Liver (tissue), 9 donors: ENCODE results near the gene HIGD1A. TPM values are rescaled to one million over a fixed set of nuclear protein-coding genes. Genes with fewer than 3 reads are reported as not detected.

ENCODE experiments used
- DNase-seq: peaks from one replicate; pipeline ENCODE4 v3.0.0-alpha.2; 2017; ENCODE audit warnings: low spot score
- H3K27ac ChIP-seq, 2 donors: one replicate each; pipeline ENCODE4 v1.7.0; 2013; ENCODE audit warnings: inconsistent platforms in 2 of 2, low read length in 2 of 2, control low read depth in 1 of 2, low read depth in 1 of 2, mild to moderate bottlenecking in 1 of 2
- H3K27me3 ChIP-seq, 4 donors: one replicate each; pipeline versions ENCODE4 v1.6.1 to v1.7.0; 2013; ENCODE audit warnings: low read length in 3 of 4, inconsistent platforms in 1 of 4, mild to moderate bottlenecking in 1 of 4, moderate library complexity in 1 of 4; ENCODE audit not compliant: control insufficient read depth in 4 of 4, insufficient read depth in 4 of 4
- H3K36me3 ChIP-seq, 4 donors: one replicate each; pipeline versions ENCODE4 v1.6.1 to v1.7.0; 2013; ENCODE audit warnings: low read length in 3 of 4, mild to moderate bottlenecking in 3 of 4, low read depth in 1 of 4, moderate library complexity in 1 of 4; ENCODE audit not compliant: control insufficient read depth in 4 of 4, insufficient read depth in 3 of 4
- H3K4me1 ChIP-seq, 4 donors: one replicate each; pipeline versions ENCODE4 v1.6.1 to v1.7.0; 2013; ENCODE audit warnings: low read length in 3 of 4, mild to moderate bottlenecking in 3 of 4, moderate library complexity in 1 of 4; ENCODE audit not compliant: control insufficient read depth in 4 of 4, insufficient read depth in 4 of 4
- H3K4me3 ChIP-seq, 3 donors: one replicate each; pipeline versions ENCODE4 v1.6.1 to v1.7.0; 2013; ENCODE audit warnings: low read length in 3 of 3, control low read depth in 1 of 3, low read depth in 1 of 3, mild to moderate bottlenecking in 1 of 3
- H3K9ac ChIP-seq, 2 donors: one replicate each; pipeline ENCODE4 v1.7.0; 2013; ENCODE audit warnings: low read length in 2 of 2, mild to moderate bottlenecking in 2 of 2, moderate library complexity in 2 of 2, control low read depth in 1 of 2, low read depth in 1 of 2
- H3K9me3 ChIP-seq, 4 donors: one replicate each; pipeline versions ENCODE4 v1.6.1 to v1.7.0; 2013; ENCODE audit warnings: low read length in 3 of 4; ENCODE audit not compliant: control insufficient read depth in 4 of 4
- ATF3 ChIP-seq: IDR thresholded peaks from 2 replicates; pipeline ENCODE4 v1.6.1; 2016; ENCODE audit warnings: antibody characterized with exemption
- CTCF ChIP-seq: fragments of 150-350 bp; IDR thresholded peaks from 2 replicates; pipeline ENCODE4 v1.5.1; 2017; ENCODE audit warnings: improper control_type of control experiment, low read depth, low read length; ENCODE audit not compliant: missing input control
- EGR1 ChIP-seq, 2 donors: IDR thresholded peaks; 2 replicates each; pipeline ENCODE4 v1.6.1; 2016 to 2018; ENCODE audit warnings: antibody characterized with exemption in 2 of 2, low read depth in 2 of 2
- FOXA1 ChIP-seq: IDR thresholded peaks from 2 replicates; pipeline ENCODE4 v1.6.1; 2016; ENCODE audit warnings: antibody characterized with exemption
- FOXA2 ChIP-seq: IDR thresholded peaks from 2 replicates; pipeline ENCODE4 v1.6.1; 2016; ENCODE audit warnings: antibody characterized with exemption
- GABPA ChIP-seq, 2 donors: IDR thresholded peaks in 1 of 2; conservative IDR thresholded peaks in 1 of 2; 2 replicates each; pipeline ENCODE4 v1.6.1; 2016; ENCODE audit warnings: antibody characterized with exemption in 2 of 2, mild to moderate bottlenecking in 1 of 2, moderate library complexity in 1 of 2
- HNF4G ChIP-seq: IDR thresholded peaks from 2 replicates; pipeline ENCODE4 v1.6.1; 2016; ENCODE audit warnings: antibody characterized with exemption
- JUND ChIP-seq, 2 donors: IDR thresholded peaks; 2 replicates each; pipeline ENCODE4 v1.6.1; 2016; ENCODE audit warnings: antibody characterized with exemption in 2 of 2
- MAX ChIP-seq: IDR thresholded peaks from 2 replicates; pipeline ENCODE4 v1.6.1; 2016; ENCODE audit warnings: antibody characterized with exemption
- NR2F2 ChIP-seq: IDR thresholded peaks from 2 replicates; pipeline ENCODE4 v1.6.1; 2016; ENCODE audit warnings: antibody characterized with exemption
- RAD21 ChIP-seq, 2 donors: IDR thresholded peaks; 2 replicates each; pipeline ENCODE4 v1.6.1; 2016; ENCODE audit warnings: antibody characterized with exemption in 2 of 2, mild to moderate bottlenecking in 2 of 2
- RXRA ChIP-seq, 2 donors: IDR thresholded peaks; 2 replicates each; pipeline ENCODE4 v1.6.1; 2017 to 2018; ENCODE audit warnings: antibody characterized with exemption in 2 of 2, mild to moderate bottlenecking in 1 of 2
- SP1 ChIP-seq: IDR thresholded peaks from 2 replicates; pipeline ENCODE4 v1.6.1; 2018; ENCODE audit warnings: antibody characterized with exemption, mild to moderate bottlenecking
- TAF1 ChIP-seq: conservative IDR thresholded peaks from 2 replicates; pipeline ENCODE4 v1.6.1; 2016; ENCODE audit warnings: antibody characterized with exemption, mild to moderate bottlenecking
- YY1 ChIP-seq: IDR thresholded peaks from 2 replicates; pipeline ENCODE4 v1.6.1; 2016; ENCODE audit warnings: antibody characterized with exemption, mild to moderate bottlenecking
- WGBS: extraction: QIAGEN DNeasy Blood & Tissue Kit; methylation state at CpG from one replicate; pipeline ENCODE4 v1.1.7; 2013; 5-methylcytosine and 5-hydroxymethylcytosine counted together
- polyA plus RNA-seq, 2 donors: library from polyadenylated mRNA; stranded (reverse) in 1 of 2; unstranded in 1 of 2; fragments of 200-250 nt in 1 of 2; fragments of >200 nt in 1 of 2; fragmentation: Nextera tagmentation in 1 of 2; extraction: Ambion mirVana in 1 of 2; gene quantifications; one replicate each; pipeline versions ENCODE4 v1.2.1 to v1.2.3, GENCODE V29; 2013 to 2015
- total RNA-seq, 2 donors: library from RNA; depleted of rRNA; stranded (reverse); fragments of >200 nt; gene quantifications; one replicate each; pipeline ENCODE4 v1.2.3, GENCODE V29; 2014
- TF ChIP-seq, protein P1 (sequence below): IDR thresholded peaks from 2 replicates; pipeline ENCODE4 v1.6.1; 2016; ENCODE audit warnings: antibody characterized with exemption
- donor health status: healthy.
- donor health status: healthy.
- donor health status: healthy.
- donor health status: healthy.
- donor health status: healthy.

The HIGD1A gene
- total and polyA plus RNA-seq, 4 donors: 117 to 256 (median 245) TPM

DNA sequence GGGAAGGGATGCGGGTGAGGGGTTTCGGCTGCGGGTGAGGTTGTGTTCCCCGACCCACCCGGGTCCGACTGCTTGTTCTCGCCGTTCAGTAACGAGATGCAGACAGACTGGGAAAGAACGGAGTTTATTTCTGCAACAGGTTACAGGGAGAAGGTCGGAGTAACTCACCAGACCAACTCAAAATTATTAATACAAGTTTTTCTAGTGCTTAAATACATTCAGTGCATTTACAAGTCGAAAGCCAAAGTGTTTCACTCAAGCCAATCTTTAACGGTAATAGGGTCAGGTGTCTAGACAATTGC, 492 bp upstream of the HIGD1A start:
- Histone ChIP-seq H3K27me3 (no peaks in the 10 kb centered on the region), H3K4me1 (peaks cover 2 to 43% (median 21%) of the 10 kb centered on the region in 4 donors), H3K9me3 (no peaks in the 10 kb centered on the region), H3K27ac (peak overlapping the region; percentile 93 to 95), H3K36me3 (no peaks in the 10 kb centered on the region), H3K4me3 (peak overlapping the region; percentile 67 to 88 (median 77)), H3K9ac (peak overlapping the region; percentile 61 to 81)
- TF ChIP-seq GABPA (IDR thresholded peaks at IDR 0.05 in 1 of 2, conservative IDR thresholded peaks at IDR 0.05 in 1 of 2) (no peak), CTCF (no peak), FOXA2 (no peak), RXRA (IDR thresholded peaks at IDR 0.05) (no peak), SP1 (no peak), FOXA1 (no peak), ATF3 (no peak), TAF1 (no peak), JUND (IDR thresholded peaks at IDR 0.05) (no peak), MAX (no peak), NR2F2 (no peak)
- TF ChIP-seq, protein P1, sequence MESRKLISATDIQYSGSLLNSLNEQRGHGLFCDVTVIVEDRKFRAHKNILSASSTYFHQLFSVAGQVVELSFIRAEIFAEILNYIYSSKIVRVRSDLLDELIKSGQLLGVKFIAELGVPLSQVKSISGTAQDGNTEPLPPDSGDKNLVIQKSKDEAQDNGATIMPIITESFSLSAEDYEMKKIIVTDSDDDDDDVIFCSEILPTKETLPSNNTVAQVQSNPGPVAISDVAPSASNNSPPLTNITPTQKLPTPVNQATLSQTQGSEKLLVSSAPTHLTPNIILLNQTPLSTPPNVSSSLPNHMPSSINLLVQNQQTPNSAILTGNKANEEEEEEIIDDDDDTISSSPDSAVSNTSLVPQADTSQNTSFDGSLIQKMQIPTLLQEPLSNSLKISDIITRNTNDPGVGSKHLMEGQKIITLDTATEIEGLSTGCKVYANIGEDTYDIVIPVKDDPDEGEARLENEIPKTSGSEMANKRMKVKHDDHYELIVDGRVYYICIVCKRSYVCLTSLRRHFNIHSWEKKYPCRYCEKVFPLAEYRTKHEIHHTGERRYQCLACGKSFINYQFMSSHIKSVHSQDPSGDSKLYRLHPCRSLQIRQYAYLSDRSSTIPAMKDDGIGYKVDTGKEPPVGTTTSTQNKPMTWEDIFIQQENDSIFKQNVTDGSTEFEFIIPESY: no peak
- WGBS: under 1% methylated on average over 13 of the region's 13 CpGs
- DNase-seq: no peak

GRCh38 chr3:42803414-42804105, 730 bp downstream of the HIGD1A start:
- peak; percentile 63 for DNase-seq
- Histone ChIP-seq H3K4me3 (peak overlapping the region; percentile 77 to 88 (median 77)), H3K27ac (peak overlapping the region; percentile 93 to 95), H3K9me3 (no peaks in the 10 kb centered on the region), H3K36me3 (no peaks in the 10 kb centered on the region), H3K4me1 (peaks cover 2 to 44% (median 21%) of the 10 kb centered on the region in 4 donors), H3K9ac (peak overlapping the region; percentile 50 to 93), H3K27me3 (no peaks in the 10 kb centered on the region)
- WGBS: under 1% methylated on average over 33 of the region's 33 CpGs
- TF ChIP-seq YY1 (peak; percentile 55), TAF1 (no peak), RXRA (IDR thresholded peaks at IDR 0.05) (peak; percentile 45 to 75), GABPA (IDR thresholded peaks at IDR 0.05 in 1 of 2, conservative IDR thresholded peaks at IDR 0.05 in 1 of 2) (no peak), MAX (no peak), FOXA2 (no peak), RAD21 (IDR thresholded peaks at IDR 0.05) (no peak), HNF4G (peak; percentile 4), NR2F2 (peak; percentile 95), EGR1 (IDR thresholded peaks at IDR 0.05; ENCODE audit: low read depth in 2 of 2) (no peak)
- TF ChIP-seq, protein P1: no peak
